Measurements from ENCODE around the gene ARHGEF4. TPM values are rescaled to one million over a fixed set of nuclear protein-coding genes. Genes with fewer than 3 reads are reported as not detected.

ARHGEF4 gene
- total and polyA plus RNA-seq, 10 of the 15 experiments (the other 5 are each of a cell fraction or from before 2014, with no cell fraction given): 0.02 to 0.24 (median 0.16) TPM; not detected in 6

DNA sequence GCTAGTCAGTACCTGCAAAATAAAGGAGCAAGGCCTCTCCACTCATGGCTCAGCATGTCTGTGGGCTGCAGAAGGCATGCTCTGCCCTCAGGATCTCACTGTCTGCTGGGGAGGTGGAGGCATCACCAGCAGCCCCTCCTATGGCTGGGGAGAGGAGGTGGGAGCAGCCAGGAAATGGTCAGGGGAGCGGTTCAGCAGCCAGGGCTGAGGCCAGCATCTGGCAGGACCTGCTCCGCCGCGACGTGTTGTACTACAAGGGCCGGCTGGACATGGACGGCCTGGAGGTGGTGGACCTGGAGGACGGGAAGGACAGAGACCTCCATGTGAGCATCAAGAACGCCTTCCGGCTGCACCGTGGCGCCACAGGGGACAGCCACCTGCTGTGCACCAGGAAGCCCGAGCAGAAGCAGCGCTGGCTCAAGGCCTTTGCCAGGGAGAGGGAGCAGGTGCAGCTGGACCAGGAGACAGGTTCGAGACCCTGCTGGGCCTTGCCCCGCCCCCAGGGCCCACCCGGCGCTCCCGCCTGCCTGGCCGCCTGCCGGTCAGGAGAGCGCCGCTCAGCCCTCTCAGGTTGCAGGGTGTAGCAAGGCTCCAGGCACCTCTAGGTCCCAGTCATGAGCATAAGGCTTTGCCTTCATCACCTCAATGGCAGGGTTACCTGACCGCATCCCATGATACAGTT, 207.5 kb downstream of the ARHGEF4 start:
- Histone ChIP-seq H3K79me2 (ENCODE audit: control insufficient read depth, insufficient read depth, low read length) (no peaks in the 10 kb centered on the region), H3K27ac (ENCODE audit: control insufficient read depth, insufficient read depth) (no peak overlapping the region), H3K4me1 (ENCODE audit: control insufficient read depth, insufficient read depth, low read length) (no peaks in the 10 kb centered on the region), H3K36me3 (ENCODE audit: control insufficient read depth in 2 of 2, insufficient read depth in 2 of 2, low read length in 1 of 2) (peaks cover 8 to 26% of the 10 kb centered on the region in 2 experiments; a peak in 3 of 4 replicates), H3K4me3 (no peak overlapping the region), H3K9ac (ENCODE audit: control insufficient read depth, insufficient read depth, low read length) (no peak overlapping the region), H3K27me3 (replicated peaks in 1 of 2; ENCODE audit: control insufficient read depth in 2 of 2, insufficient read depth in 2 of 2, low read length in 1 of 2) (no peaks in the 10 kb centered on the region), H3K4me2 (ENCODE audit: control insufficient read depth, insufficient read depth) (no peak overlapping the region), H3K9me3 (replicated peaks; ENCODE audit: control insufficient read depth, insufficient read depth, low read length) (no peaks in the 10 kb centered on the region), H2AFZ (ENCODE audit: control insufficient read depth, low read depth, low read length) (no peak overlapping the region), H4K20me1 (ENCODE audit: control insufficient read depth, insufficient read depth) (no peaks in the 10 kb centered on the region)
- ATAC-seq: no peak
- no peak for FAIRE-seq
- 87% methylated on average over 21 of the region's 24 CpGs for WGBS (ENCODE audit: insufficient coverage, insufficient replicate concordance, low lambda C conversion rate, missing lambda C conversion rate)
- in situ Hi-C loops (cut with MboI) (no loop called here), intact Hi-C loops (cut with micrococcal nuclease; ENCODE audit: unreplicated experiment) (no loop called here)
- BruUV-seq (replicated peaks): no TSS peak
- POLR2A ChIA-PET: no interaction called here
- CTCF ChIA-PET: no interaction called here
- TF ChIP-seq YBX1 (IDR thresholded peaks at IDR 0.05): no peak
- TF ChIP-seq, protein P1, sequence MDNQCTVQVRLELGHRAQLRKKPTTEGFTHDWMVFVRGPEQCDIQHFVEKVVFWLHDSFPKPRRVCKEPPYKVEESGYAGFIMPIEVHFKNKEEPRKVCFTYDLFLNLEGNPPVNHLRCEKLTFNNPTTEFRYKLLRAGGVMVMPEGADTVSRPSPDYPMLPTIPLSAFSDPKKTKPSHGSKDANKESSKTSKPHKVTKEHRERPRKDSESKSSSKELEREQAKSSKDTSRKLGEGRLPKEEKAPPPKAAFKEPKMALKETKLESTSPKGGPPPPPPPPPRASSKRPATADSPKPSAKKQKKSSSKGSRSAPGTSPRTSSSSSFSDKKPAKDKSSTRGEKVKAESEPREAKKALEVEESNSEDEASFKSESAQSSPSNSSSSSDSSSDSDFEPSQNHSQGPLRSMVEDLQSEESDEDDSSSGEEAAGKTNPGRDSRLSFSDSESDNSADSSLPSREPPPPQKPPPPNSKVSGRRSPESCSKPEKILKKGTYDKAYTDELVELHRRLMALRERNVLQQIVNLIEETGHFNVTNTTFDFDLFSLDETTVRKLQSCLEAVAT (IDR thresholded peaks at IDR 0.05): no peak
- no peak for TF ChIP-seq TCF12 (IDR thresholded peaks at IDR 0.05; ENCODE audit: low read depth, low read length)
- no peak for TF ChIP-seq BACH1 (IDR thresholded peaks at IDR 0.05; ENCODE audit: borderline replicate concordance)
- no peak for TF ChIP-seq IRF4 (IDR thresholded peaks at IDR 0.05; ENCODE audit: low read depth, low read length)
- no peak for TF ChIP-seq SIN3A (IDR thresholded peaks at IDR 0.05; ENCODE audit: low read depth, low read length)
- no peak for TF ChIP-seq MEF2A (IDR thresholded peaks at IDR 0.05; ENCODE audit: insufficient read depth, low read depth, low read length)
- TF ChIP-seq CEBPB (IDR thresholded peaks at IDR 0.05; ENCODE audit: borderline replicate concordance in 1 of 2, low read depth in 2 of 2, low read length in 2 of 2): no peak
- TF ChIP-seq, protein P2, sequence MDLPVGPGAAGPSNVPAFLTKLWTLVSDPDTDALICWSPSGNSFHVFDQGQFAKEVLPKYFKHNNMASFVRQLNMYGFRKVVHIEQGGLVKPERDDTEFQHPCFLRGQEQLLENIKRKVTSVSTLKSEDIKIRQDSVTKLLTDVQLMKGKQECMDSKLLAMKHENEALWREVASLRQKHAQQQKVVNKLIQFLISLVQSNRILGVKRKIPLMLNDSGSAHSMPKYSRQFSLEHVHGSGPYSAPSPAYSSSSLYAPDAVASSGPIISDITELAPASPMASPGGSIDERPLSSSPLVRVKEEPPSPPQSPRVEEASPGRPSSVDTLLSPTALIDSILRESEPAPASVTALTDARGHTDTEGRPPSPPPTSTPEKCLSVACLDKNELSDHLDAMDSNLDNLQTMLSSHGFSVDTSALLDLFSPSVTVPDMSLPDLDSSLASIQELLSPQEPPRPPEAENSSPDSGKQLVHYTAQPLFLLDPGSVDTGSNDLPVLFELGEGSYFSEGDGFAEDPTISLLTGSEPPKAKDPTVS (IDR thresholded peaks at IDR 0.05; ENCODE audit: low read depth, low read length): no peak
- no peak for TF ChIP-seq TCF3 (IDR thresholded peaks at IDR 0.05; ENCODE audit: borderline replicate concordance, insufficient read depth, low read depth, low read length)
- no peak for TF ChIP-seq PAX5 (IDR thresholded peaks at IDR 0.05; ENCODE audit: borderline replicate concordance, low read depth, low read length)
- TF ChIP-seq FOS (IDR thresholded peaks at IDR 0.05; ENCODE audit: borderline replicate concordance, extremely low read depth, insufficient read length): no peak
- TF ChIP-seq, protein P3, sequence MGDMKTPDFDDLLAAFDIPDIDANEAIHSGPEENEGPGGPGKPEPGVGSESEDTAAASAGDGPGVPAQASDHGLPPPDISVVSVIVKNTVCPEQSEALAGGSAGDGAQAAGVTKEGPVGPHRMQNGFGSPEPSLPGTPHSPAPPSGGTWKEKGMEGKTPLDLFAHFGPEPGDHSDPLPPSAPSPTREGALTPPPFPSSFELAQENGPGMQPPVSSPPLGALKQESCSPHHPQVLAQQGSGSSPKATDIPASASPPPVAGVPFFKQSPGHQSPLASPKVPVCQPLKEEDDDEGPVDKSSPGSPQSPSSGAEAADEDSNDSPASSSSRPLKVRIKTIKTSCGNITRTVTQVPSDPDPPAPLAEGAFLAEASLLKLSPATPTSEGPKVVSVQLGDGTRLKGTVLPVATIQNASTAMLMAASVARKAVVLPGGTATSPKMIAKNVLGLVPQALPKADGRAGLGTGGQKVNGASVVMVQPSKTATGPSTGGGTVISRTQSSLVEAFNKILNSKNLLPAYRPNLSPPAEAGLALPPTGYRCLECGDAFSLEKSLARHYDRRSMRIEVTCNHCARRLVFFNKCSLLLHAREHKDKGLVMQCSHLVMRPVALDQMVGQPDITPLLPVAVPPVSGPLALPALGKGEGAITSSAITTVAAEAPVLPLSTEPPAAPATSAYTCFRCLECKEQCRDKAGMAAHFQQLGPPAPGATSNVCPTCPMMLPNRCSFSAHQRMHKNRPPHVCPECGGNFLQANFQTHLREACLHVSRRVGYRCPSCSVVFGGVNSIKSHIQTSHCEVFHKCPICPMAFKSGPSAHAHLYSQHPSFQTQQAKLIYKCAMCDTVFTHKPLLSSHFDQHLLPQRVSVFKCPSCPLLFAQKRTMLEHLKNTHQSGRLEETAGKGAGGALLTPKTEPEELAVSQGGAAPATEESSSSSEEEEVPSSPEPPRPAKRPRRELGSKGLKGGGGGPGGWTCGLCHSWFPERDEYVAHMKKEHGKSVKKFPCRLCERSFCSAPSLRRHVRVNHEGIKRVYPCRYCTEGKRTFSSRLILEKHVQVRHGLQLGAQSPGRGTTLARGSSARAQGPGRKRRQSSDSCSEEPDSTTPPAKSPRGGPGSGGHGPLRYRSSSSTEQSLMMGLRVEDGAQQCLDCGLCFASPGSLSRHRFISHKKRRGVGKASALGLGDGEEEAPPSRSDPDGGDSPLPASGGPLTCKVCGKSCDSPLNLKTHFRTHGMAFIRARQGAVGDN (IDR thresholded peaks at IDR 0.05): no peak
- TF ChIP-seq, protein P4, sequence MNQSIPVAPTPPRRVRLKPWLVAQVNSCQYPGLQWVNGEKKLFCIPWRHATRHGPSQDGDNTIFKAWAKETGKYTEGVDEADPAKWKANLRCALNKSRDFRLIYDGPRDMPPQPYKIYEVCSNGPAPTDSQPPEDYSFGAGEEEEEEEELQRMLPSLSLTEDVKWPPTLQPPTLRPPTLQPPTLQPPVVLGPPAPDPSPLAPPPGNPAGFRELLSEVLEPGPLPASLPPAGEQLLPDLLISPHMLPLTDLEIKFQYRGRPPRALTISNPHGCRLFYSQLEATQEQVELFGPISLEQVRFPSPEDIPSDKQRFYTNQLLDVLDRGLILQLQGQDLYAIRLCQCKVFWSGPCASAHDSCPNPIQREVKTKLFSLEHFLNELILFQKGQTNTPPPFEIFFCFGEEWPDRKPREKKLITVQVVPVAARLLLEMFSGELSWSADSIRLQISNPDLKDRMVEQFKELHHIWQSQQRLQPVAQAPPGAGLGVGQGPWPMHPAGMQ (IDR thresholded peaks at IDR 0.05; ENCODE audit: borderline replicate concordance): no peak
- no peak for DNase-seq (ENCODE audit: low read depth, low spot score)
- SMC1A ChIA-PET (ENCODE audit: uncharacterized antibody, unreplicated experiment): no interaction called here
- RAD21 ChIA-PET (ENCODE audit: unreplicated experiment): no interaction called here
